Natural killer cell (primary cell): ENCODE results near the gene PFAS. TPM values are rescaled to one million over a fixed set of nuclear protein-coding genes. Genes with fewer than 3 reads are reported as not detected.

ENCODE experiments used
- ATAC-seq, 3 donors: fragments of 150-1000 bp in 2 of 3; fragments of 200-7000 bp in 1 of 3; cut with Tn5 transposase; 1 replicate in 1 of 3; 2 replicates in 2 of 3; pipeline ENCODE4 v1.10.0; 2021; ENCODE audit warnings: mild to moderate bottlenecking in 2 of 3, moderate library complexity in 2 of 3
- DNase-seq, 2 donors: peaks; one replicate each; pipeline versions ENCODE4 v3.0.0 to v3.0.0-alpha.2; 2013 to 2021; ENCODE audit warnings: mixed read lengths in 1 of 2
- H3K27ac ChIP-seq: one replicate; pipeline ENCODE4 v1.5.1; 2013; ENCODE audit warnings: mild to moderate bottlenecking, low read length
- H3K27me3 ChIP-seq: one replicate; pipeline ENCODE4 v1.6.1; 2013; ENCODE audit warnings: low read length; ENCODE audit not compliant: control insufficient read depth, insufficient read depth
- H3K36me3 ChIP-seq: one replicate; pipeline ENCODE4 v1.6.1; 2013; ENCODE audit warnings: low read length; ENCODE audit not compliant: control insufficient read depth, insufficient read depth
- H3K4me1 ChIP-seq: one replicate; pipeline ENCODE4 v1.6.1; 2013; ENCODE audit warnings: low read length; ENCODE audit not compliant: control insufficient read depth, insufficient read depth
- H3K4me3 ChIP-seq: one replicate; pipeline ENCODE4 v1.5.1; 2013; ENCODE audit warnings: low read length
- H3K9me3 ChIP-seq: one replicate; pipeline ENCODE4 v1.6.1; 2013; ENCODE audit warnings: low read length; ENCODE audit not compliant: control insufficient read depth, insufficient read depth
- H3K27ac Mint-ChIP-seq, 2 donors: one replicate each; pipeline ENCODE4 v1.8.0; 2022; ENCODE audit warnings: mild to moderate bottlenecking in 2 of 2, mixed read lengths in 2 of 2, moderate library complexity in 1 of 2
- H3K27me3 Mint-ChIP-seq, 2 donors: one replicate each; pipeline ENCODE4 v1.8.0; 2022; ENCODE audit warnings: low read depth in 2 of 2, mixed read lengths in 2 of 2
- H3K36me3 Mint-ChIP-seq: one replicate; pipeline ENCODE4 v1.8.0; 2022; ENCODE audit warnings: mixed read lengths
- H3K4me1 Mint-ChIP-seq, 2 donors: one replicate each; pipeline ENCODE4 v1.8.0; 2022; ENCODE audit warnings: mixed read lengths in 2 of 2
- H3K4me3 Mint-ChIP-seq: one replicate; pipeline ENCODE4 v1.8.0; 2022; ENCODE audit warnings: mild to moderate bottlenecking, moderate library complexity, mixed read lengths
- H3K9me3 Mint-ChIP-seq, 2 donors: one replicate each; pipeline ENCODE4 v1.8.0; 2022; ENCODE audit warnings: mixed read lengths in 2 of 2
- CTCF ChIP-seq: fragments of 200-600 bp; IDR thresholded peaks from one replicate; pipeline ENCODE4 v1.8.0; 2022; ENCODE audit warnings: antibody characterized with exemption
- WGBS: methylation state at CpG from one replicate; pipeline ENCODE4 v1.1.7; 2013; ENCODE audit warnings: missing lambda C conversion rate; ENCODE audit not compliant: insufficient coverage; 5-methylcytosine and 5-hydroxymethylcytosine counted together
- intact Hi-C: fragments of 100-400 bp; cut with micrococcal nuclease; formaldehyde crosslinking; loops from one replicate; pipeline ENCODE4 v1.14.2; 2022
- total RNA-seq, 4 donors: library from RNA; stranded (reverse); fragments of 120-200 nt in 1 of 4; gene quantifications; one replicate each; pipeline versions ENCODE4 v1.2.3 to v1.2.4, GENCODE V29; 2013 to 2022

Gene PFAS
- total RNA-seq, 3 donors from 2014 or later (not counting 1 experiment from before 2014, with no cell fraction given) = 23.6 to 30.0 (median 24.0) TPM

GRCh38 chr17:8220783-8221662, 28.1 kb upstream of the PFAS start:
- H3K27me3 ChIP-seq = no peaks in the 10 kb centered on the region
- intact Hi-C loops = no loop called here
- peaks cover 5% of the 10 kb centered on the region for H3K36me3 ChIP-seq
- ATAC-seq (peak; percentile 19 to 43 (median 35)), DNase-seq (peak; percentile 92)
- peaks cover 36% of the 10 kb centered on the region for H3K4me1 ChIP-seq
- no peak for TF ChIP-seq CTCF
- H3K9me3 ChIP-seq = no peaks in the 10 kb centered on the region
- Mint-ChIP-seq H3K4me1 (peaks cover 35 to 41% of the 10 kb centered on the region in 2 donors), H3K27ac (peak overlapping the region; percentile 100), H3K27me3 (peaks cover 8 to 9% of the 10 kb centered on the region in 2 donors), H3K9me3 (peaks cover 0 to 4% of the 10 kb centered on the region in 2 donors), H3K4me3 (peak overlapping the region; percentile 99), H3K36me3 (peaks cover 7% of the 10 kb centered on the region)
- WGBS = 1% methylated on average over 43 of the region's 45 CpGs
- peak overlapping the region; percentile 73 for H3K4me3 ChIP-seq
- peak overlapping the region; percentile 93 for H3K27ac ChIP-seq

- peaks cover 5% of the 10 kb centered on the region for H3K36me3 ChIP-seq
- H3K27me3 Mint-ChIP-seq = peaks cover 8 to 9% of the 10 kb centered on the region in 2 donors
- ATAC-seq (peak; percentile 60 to 79 (median 64)), DNase-seq (peak; percentile 94 to 95)
- TF ChIP-seq CTCF = no peak
- H3K36me3 Mint-ChIP-seq = peaks cover 7% of the 10 kb centered on the region
- peak overlapping the region; percentile 99 for H3K4me3 Mint-ChIP-seq
- no peaks in the 10 kb centered on the region for H3K27me3 ChIP-seq
- peak overlapping the region; percentile 93 for H3K27ac ChIP-seq
- intact Hi-C loops = loop anchor here (1.0 to 2.0 kb wide), 4 partner anchors 25 to 102 kb away; no protein-coding TSS in a partner anchor
- H3K4me3 ChIP-seq = peak overlapping the region; percentile 73
- H3K9me3 ChIP-seq = no peaks in the 10 kb centered on the region
- peak overlapping the region; percentile 100 for H3K27ac Mint-ChIP-seq
- peaks cover 0 to 4% of the 10 kb centered on the region in 2 donors for H3K9me3 Mint-ChIP-seq
- H3K4me1 ChIP-seq = peaks cover 44% of the 10 kb centered on the region
- WGBS = under 1% methylated on average over 40 of the region's 40 CpGs
- peaks cover 43 to 49% of the 10 kb centered on the region in 2 donors for H3K4me1 Mint-ChIP-seq
Measured at GRCh38 chr17:8221663-8222379, 27.3 kb upstream of the PFAS start.

GRCh38 chr17:8222380-8222629, 26.8 kb upstream of the PFAS start:
- WGBS = under 1% methylated on average over 9 of the region's 9 CpGs
- H3K9me3 ChIP-seq = no peaks in the 10 kb centered on the region

More at GRCh38 chr17:8222380-8222629, 26.8 kb upstream of the PFAS start:
- Mint-ChIP-seq H3K27me3 (peaks cover 8 to 9% of the 10 kb centered on the region in 2 donors), H3K4me3 (peak overlapping the region; percentile 99), H3K4me1 (peaks cover 48 to 54% of the 10 kb centered on the region in 2 donors), H3K9me3 (peaks cover 0 to 4% of the 10 kb centered on the region in 2 donors), H3K27ac (peak overlapping the region; percentile 100), H3K36me3 (peaks cover 7% of the 10 kb centered on the region)
- Histone ChIP-seq H3K27me3 (no peaks in the 10 kb centered on the region), H3K4me3 (peak overlapping the region; percentile 73), H3K27ac (peak overlapping the region; percentile 93), H3K36me3 (peaks cover 8% of the 10 kb centered on the region), H3K4me1 (peaks cover 49% of the 10 kb centered on the region)
- ATAC-seq (peak; percentile 34 to 57 (median 46)), DNase-seq (peak in 1 of 2 donors; percentile 93)
- TF ChIP-seq CTCF = no peak
- intact Hi-C loops = loop anchor here (1.0 to 2.0 kb wide), 4 partner anchors 25 to 102 kb away; no protein-coding TSS in a partner anchor
